Heart left ventricle (tissue), 16 donors: ENCODE measurements around the gene AGO3. TPM values are rescaled to one million over a fixed set of nuclear protein-coding genes. Genes with fewer than 3 reads are reported as not detected.
"Not testable (repeated sequence)": the region's sequence is repeated elsewhere in the genome, so short reads cannot be mapped to it uniquely, and the experiment has no call there.

ENCODE experiments used
- ATAC-seq, 4 donors: fragments of 200-7000 bp; cut with Tn5 transposase; one replicate each; pipeline ENCODE4 v1.9.1; 2020 to 2022; ENCODE audit warnings: moderate library complexity in 4 of 4, mild to moderate bottlenecking in 3 of 4, moderate number of reproducible peaks in 1 of 4
- DNase-seq, 5 donors: peaks; one replicate each; pipeline ENCODE4 v3.0.0-alpha.2; 2020
- H3K27ac ChIP-seq, 12 donors: fragments of 200-600 bp; sonication (generic) in 4 of 12; one replicate each; pipeline versions ENCODE4 v1.5.0 to v1.8.0; 2016 to 2022; ENCODE audit warnings: mild to moderate bottlenecking in 2 of 12
- H3K27me3 ChIP-seq, 9 donors: fragments of 200-600 bp; sonication (generic) in 2 of 9; one replicate each; pipeline versions ENCODE4 v1.5.1 to v1.8.0; 2016 to 2022; ENCODE audit warnings: mild to moderate bottlenecking in 3 of 9
- H3K36me3 ChIP-seq, 9 donors: fragments of 200-600 bp; sonication (generic) in 2 of 9; one replicate each; pipeline versions ENCODE4 v1.5.0 to v1.8.0; 2018 to 2022; ENCODE audit warnings: mild to moderate bottlenecking in 2 of 9
- H3K4me1 ChIP-seq, 12 donors: fragments of 200-600 bp; sonication (generic) in 4 of 12; one replicate each; pipeline versions ENCODE4 v1.5.0 to v1.8.0; 2016 to 2022; ENCODE audit warnings: mild to moderate bottlenecking in 3 of 12
- H3K4me3 ChIP-seq, 12 donors: fragments of 200-600 bp; sonication (generic) in 4 of 12; one replicate each; pipeline versions ENCODE4 v1.5.0 to v1.8.0; 2017 to 2022; ENCODE audit warnings: mild to moderate bottlenecking in 9 of 12, moderate library complexity in 4 of 12
- H3K9me3 ChIP-seq, 12 donors: fragments of 200-600 bp; sonication (generic) in 4 of 12; one replicate each; pipeline versions ENCODE4 v1.5.0 to v1.8.0; 2016 to 2022; ENCODE audit warnings: mild to moderate bottlenecking in 1 of 12
- POLR2A ChIP-seq, 2 donors: fragments of 450-650 bp; IDR thresholded peaks; one replicate each; pipeline ENCODE4 v1.6.1; 2017; ENCODE audit warnings: antibody characterized with exemption in 2 of 2, mild to moderate bottlenecking in 2 of 2, moderate library complexity in 2 of 2
- WGBS, 4 donors: extraction: QIAGEN DNeasy Blood & Tissue Kit in 2 of 4; methylation state at CpG; one replicate each; pipeline versions ENCODE4 v1.1.5 to v1.1.7; 2013 to 2018; 5-methylcytosine and 5-hydroxymethylcytosine counted together
- intact Hi-C, 10 donors: fragments of 100-400 bp; cut with DNase I; formaldehyde crosslinking; loops; one replicate each; pipeline versions ENCODE4 v1.11.1 to v1.14.2; 2022
- polyA plus RNA-seq, 2 donors: library from polyadenylated mRNA; stranded (reverse); fragments of 200-250 nt; gene quantifications; one replicate each; pipeline ENCODE4 v1.2.3, GENCODE V29; 2013
- total RNA-seq, 9 donors: library from RNA; depleted of rRNA in 2 of 9; stranded (reverse); fragments of >200 nt in 2 of 9; fragmentation: NEBNext Ultra II Directional in 3 of 9; extraction: Animal tissue kit (Norgen Biotek cat#: 25700) in 3 of 9; gene quantifications; one replicate each; pipeline versions ENCODE4 v1.1.0 to v1.2.4, GENCODE V29; 2016 to 2023
- TF ChIP-seq, protein P1 (sequence below), 12 donors: fragments of 200-600 bp; sonication (generic) in 4 of 12; IDR thresholded peaks; one replicate each; pipeline versions ENCODE4 v1.5.0 to v1.8.0; 2018 to 2022; ENCODE audit warnings: antibody characterized with exemption in 12 of 12, mild to moderate bottlenecking in 5 of 12
- donor health status: ischemic (EF 13 %, LVEDD 7.1; RV severe dilation, severe dysfunction).
- donor health status: healthy with polysubstance abuse.
- donor health status: DM: no; HTN: yes; CAD: no.
- donor health status: DM: no; HTN: no; CAD: no.
- donor health status: ischemic (EF 25% LVEDD 6.9; RV normal size, moderate dysfunction).
- donor health status: ischemic (EF 25% LVEDD 5.7; RV mildly dilated, moderate dysfunction).
- donor health status: healthy.
- donor health status: DM: yes; HTN: yes; CAD: no.
- donor health status: ischemic (EF 35%, LVEDD 5.7; RV mildly dilated, moderate dysfunction).
- donor health status: nonischemic (EF 11% LVEDD 7.7; RV severe dilation, severe dysfunction).
- donor health status: DM: yes; HTN: yes; CAD: no.
- donor health status: PGD.
- donor health status: ischemic (EF 29% LVEDD 5.4; RV normal size, mild dysfunction).
- donor health status: nonischemic (EF 23%, LVEDD 6.1; RV moderate dilation, normal function).

The AGO3 gene
- total and polyA plus RNA-seq, 11 donors, result 2.8 to 18.8 (median 12.2) TPM

DNA sequence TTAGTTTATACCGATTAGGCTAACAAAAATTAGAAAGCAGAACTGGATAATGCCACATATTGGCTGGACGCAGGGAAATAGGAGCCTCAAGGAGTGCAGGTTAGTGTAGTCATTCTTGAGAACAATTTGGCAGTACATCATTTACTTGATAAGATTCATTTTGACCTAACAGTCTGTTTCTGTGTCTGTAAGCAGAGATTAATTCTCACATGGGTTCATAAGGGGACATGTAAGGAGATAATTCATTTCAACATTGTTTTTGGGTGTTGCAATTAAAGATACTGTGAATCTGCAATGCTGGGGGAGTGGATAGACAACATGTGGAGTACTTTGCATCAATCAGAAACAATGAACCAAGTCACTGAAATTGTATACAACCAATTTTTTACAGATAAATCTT lies 32.0 kb downstream of the AGO3 start:
- Histone ChIP-seq H3K27me3 (no peaks in the 10 kb centered on the region), H3K4me3 (no peak overlapping the region), H3K9me3 (peaks cover 0 to 5% (median 0%) of the 10 kb centered on the region in 12 donors), H3K4me1 (peaks cover 0 to 7% (median 0%) of the 10 kb centered on the region in 12 donors), H3K27ac (no peak overlapping the region), H3K36me3 (peaks cover 0 to 12% (median 4%) of the 10 kb centered on the region in 9 donors)
- no peak for TF ChIP-seq POLR2A (IDR thresholded peaks at IDR 0.05)
- TF ChIP-seq, protein P1, sequence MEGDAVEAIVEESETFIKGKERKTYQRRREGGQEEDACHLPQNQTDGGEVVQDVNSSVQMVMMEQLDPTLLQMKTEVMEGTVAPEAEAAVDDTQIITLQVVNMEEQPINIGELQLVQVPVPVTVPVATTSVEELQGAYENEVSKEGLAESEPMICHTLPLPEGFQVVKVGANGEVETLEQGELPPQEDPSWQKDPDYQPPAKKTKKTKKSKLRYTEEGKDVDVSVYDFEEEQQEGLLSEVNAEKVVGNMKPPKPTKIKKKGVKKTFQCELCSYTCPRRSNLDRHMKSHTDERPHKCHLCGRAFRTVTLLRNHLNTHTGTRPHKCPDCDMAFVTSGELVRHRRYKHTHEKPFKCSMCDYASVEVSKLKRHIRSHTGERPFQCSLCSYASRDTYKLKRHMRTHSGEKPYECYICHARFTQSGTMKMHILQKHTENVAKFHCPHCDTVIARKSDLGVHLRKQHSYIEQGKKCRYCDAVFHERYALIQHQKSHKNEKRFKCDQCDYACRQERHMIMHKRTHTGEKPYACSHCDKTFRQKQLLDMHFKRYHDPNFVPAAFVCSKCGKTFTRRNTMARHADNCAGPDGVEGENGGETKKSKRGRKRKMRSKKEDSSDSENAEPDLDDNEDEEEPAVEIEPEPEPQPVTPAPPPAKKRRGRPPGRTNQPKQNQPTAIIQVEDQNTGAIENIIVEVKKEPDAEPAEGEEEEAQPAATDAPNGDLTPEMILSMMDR (IDR thresholded peaks at IDR 0.05), result no peak
- ATAC-seq (no peak), DNase-seq (no peak)
- WGBS, 4 donors, result 76 to 89% (median 82%) methylated on average over 2 of the region's 2 CpGs
- intact Hi-C loops, result no loop called here

DNA sequence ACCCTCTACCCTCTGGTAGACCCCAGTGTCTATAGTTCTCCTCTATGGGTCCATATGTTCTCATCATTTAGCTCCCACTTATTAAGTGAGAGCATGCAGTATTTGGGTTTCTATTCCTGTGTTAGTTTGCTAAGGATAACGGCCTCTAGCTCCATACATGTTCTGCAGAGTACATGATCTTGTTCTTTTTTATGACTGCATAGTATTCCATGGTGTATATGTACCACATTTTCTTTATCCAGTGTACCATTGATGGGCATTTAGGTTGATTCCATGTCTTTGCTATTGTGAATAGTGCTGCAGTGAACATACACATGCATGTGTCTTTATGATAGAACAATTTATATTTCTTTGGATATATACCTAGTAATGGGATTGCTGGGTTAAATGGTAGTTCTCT lies 33.4 kb downstream of the AGO3 start:
- 93 to 100% (median 99%) methylated on average over 1 of the region's 1 CpG for WGBS, 4 donors
- intact Hi-C loops, H3K9me3 ChIP-seq, H3K4me1 ChIP-seq, H3K27me3 ChIP-seq, H3K4me3 ChIP-seq, DNase-seq, H3K27ac ChIP-seq, ATAC-seq: not testable (repeated sequence)
- H3K36me3 ChIP-seq, result peaks cover 0 to 22% (median 13%) of the 10 kb centered on the region in 9 donors

DNA sequence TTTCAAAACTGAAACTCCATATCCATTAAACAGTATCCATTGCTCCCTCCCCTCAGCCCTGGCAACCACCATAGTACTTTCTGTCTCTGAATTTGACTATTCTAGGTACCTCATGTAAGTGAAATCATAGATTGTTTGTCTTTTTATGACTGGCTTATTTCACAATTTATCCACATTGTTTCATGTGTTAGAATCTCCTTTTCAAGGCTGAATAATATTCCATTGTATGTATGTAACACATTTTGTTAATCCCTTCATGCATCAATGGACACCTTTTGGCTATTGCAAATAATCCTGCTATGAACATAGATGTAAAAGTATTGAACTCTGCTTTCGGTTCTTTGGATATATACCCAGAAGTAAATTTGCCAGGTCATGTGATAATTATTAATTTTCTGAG lies 37.5 kb downstream of the AGO3 start:
- intact Hi-C loops, result no loop called here
- H3K4me1 ChIP-seq, result no peaks in the 10 kb centered on the region
- H3K27ac ChIP-seq, result no peak overlapping the region
- WGBS, 4 donors, result 96 to 100% (median 98%) methylated on average over 1 of the region's 1 CpG
- peaks cover 0 to 47% (median 29%) of the 10 kb centered on the region in 9 donors for H3K36me3 ChIP-seq
- ATAC-seq (no peak), DNase-seq (no peak)
- H3K4me3 ChIP-seq, result no peak overlapping the region
- TF ChIP-seq, protein P1 (IDR thresholded peaks at IDR 0.05), result no peak
- no peak for TF ChIP-seq POLR2A (IDR thresholded peaks at IDR 0.05)
- H3K27me3 ChIP-seq, result no peaks in the 10 kb centered on the region
- H3K9me3 ChIP-seq, result peaks cover 0 to 5% (median 0%) of the 10 kb centered on the region in 12 donors

DNA sequence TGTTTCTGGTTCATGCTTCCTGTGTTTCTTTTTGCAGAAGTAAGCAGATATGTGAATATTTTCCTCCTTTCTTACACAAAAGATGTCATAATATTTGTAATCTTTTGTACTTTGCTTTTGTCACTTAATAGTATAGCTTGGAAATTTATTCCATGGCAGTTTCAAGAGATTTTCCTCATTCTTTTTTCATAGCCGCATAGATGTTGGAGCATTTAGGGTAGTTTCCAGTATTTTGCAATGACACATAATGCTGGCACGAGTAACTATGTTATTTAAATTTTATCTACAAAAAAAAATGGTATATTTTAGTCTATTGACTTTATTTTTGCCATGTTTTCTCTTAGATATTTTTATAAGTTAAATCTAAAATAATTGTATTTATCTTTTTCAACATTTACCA lies 40.7 kb downstream of the AGO3 start:
- H3K27ac ChIP-seq, result no peak overlapping the region
- DNase-seq, result no peak
- no peaks in the 10 kb centered on the region for H3K4me1 ChIP-seq
- peaks cover 0 to 5% (median 0%) of the 10 kb centered on the region in 12 donors for H3K9me3 ChIP-seq
- no peak for TF ChIP-seq POLR2A (IDR thresholded peaks at IDR 0.05)
- TF ChIP-seq, protein P1 (IDR thresholded peaks at IDR 0.05), result no peak
- intact Hi-C loops, result no loop called here
- no peak for ATAC-seq
- WGBS, 4 donors, result 95 to 96% (median 95%) methylated on average over 2 of the region's 2 CpGs
- peaks cover 0 to 74% (median 59%) of the 10 kb centered on the region in 9 donors for H3K36me3 ChIP-seq
- H3K27me3 ChIP-seq, result no peaks in the 10 kb centered on the region
- H3K4me3 ChIP-seq, result no peak overlapping the region

DNA sequence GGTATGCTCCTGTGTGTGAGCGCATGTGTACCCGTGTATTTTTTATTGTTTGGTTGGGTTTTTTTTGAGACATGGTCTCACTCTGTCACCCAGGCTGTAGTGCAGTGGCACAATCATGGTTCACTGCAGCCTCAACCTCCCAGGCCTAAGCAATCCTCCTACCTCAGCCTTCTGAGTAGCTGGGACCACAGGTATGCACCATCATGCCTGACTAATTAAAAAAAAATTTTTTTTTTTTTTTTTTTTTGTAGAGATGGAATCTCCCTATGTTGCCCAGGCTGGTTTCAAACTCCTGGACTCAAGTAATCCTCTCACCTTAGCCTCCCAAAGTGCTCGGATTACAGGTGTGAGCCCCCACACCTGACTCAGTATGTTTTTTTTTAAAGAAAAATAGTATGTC lies 41.7 kb downstream of the AGO3 start:
- 95 to 99% (median 97%) methylated on average over 3 of the region's 3 CpGs for WGBS, 4 donors

More for the DNA sequence above, 41.7 kb downstream of the AGO3 start:
- H3K9me3 ChIP-seq, ATAC-seq, H3K27ac ChIP-seq, H3K27me3 ChIP-seq, DNase-seq, H3K4me1 ChIP-seq, H3K4me3 ChIP-seq, intact Hi-C loops: not testable (repeated sequence)
- H3K36me3 ChIP-seq, result peaks cover 0 to 73% (median 53%) of the 10 kb centered on the region in 9 donors
